Measurements from ENCODE around the gene LCLAT1.

- TF ChIP-seq EZH2 (IDR thresholded peaks at IDR 0.05) (no peak), POLR2AphosphoS5 (IDR thresholded peaks at IDR 0.05; ENCODE audit: borderline replicate concordance, low read depth, low read length) (no peak), FOXP2 (optimal IDR thresholded peaks at IDR 0.05; ENCODE audit: control extremely low read depth, extremely low read length, insufficient read depth) (no peak)
These were observed 43.3 kb upstream of the LCLAT1 start for GRCh38 chr2:30403592-30404312.

Measured in SK-N-MC (cell line).